ENCODE measurements around the gene MGLL. TPM values are rescaled to one million over a fixed set of nuclear protein-coding genes. Genes with fewer than 3 reads are reported as not detected.

MGLL gene
- total and polyA plus RNA-seq, 4 donors = 9.4 to 277 (median 74.2) TPM

GRCh38 chr3:127673191-127674100 is 148.9 kb downstream of the MGLL start:
- Histone ChIP-seq H3K9me3 (ENCODE audit: control insufficient read depth in 4 of 4, low read length in 3 of 4) (no peaks in the 10 kb centered on the region), H3K4me1 (ENCODE audit: control insufficient read depth in 4 of 4, insufficient read depth in 4 of 4, low read length in 3 of 4) (peaks cover 5 to 14% (median 8%) of the 10 kb centered on the region in 4 donors), H3K27me3 (ENCODE audit: control insufficient read depth in 4 of 4, insufficient read depth in 4 of 4, low read length in 3 of 4) (no peaks in the 10 kb centered on the region), H3K36me3 (ENCODE audit: control insufficient read depth in 4 of 4, insufficient read depth in 3 of 4, low read depth in 1 of 4, low read length in 3 of 4) (peaks cover 0 to 14% (median 4%) of the 10 kb centered on the region in 4 donors), H3K4me3 (ENCODE audit: low read depth in 1 of 3, low read length in 3 of 3) (peak overlapping the region; percentile 74 to 95 (median 86)), H3K9ac (ENCODE audit: low read depth in 1 of 2, low read length in 2 of 2) (peak overlapping the region; percentile 30 to 50), H3K27ac (ENCODE audit: low read depth in 1 of 2, low read length in 2 of 2) (peak overlapping the region; percentile 38 to 62)
- TF ChIP-seq HNF4A (conservative IDR thresholded peaks at IDR 0.05) (no peak), NR2F2 (IDR thresholded peaks at IDR 0.05) (no peak)
- WGBS = 25% methylated on average over 51 of the region's 51 CpGs
- peak; percentile 63 for DNase-seq (ENCODE audit: low spot score)

- 2% methylated on average over 102 of the region's 102 CpGs for WGBS
- H3K4me3 ChIP-seq (ENCODE audit: low read depth in 1 of 3, low read length in 3 of 3) = peak within 1 kb of the TSS; percentile 74 to 95 (median 86)
- peak within 1 kb of the TSS; percentile 57 to 63 for H3K27ac ChIP-seq (ENCODE audit: low read depth in 1 of 2, low read length in 2 of 2)
- H3K36me3 ChIP-seq (ENCODE audit: control insufficient read depth in 4 of 4, insufficient read depth in 3 of 4, low read depth in 1 of 4, low read length in 3 of 4) = peaks cover 0 to 10% (median 4%) of the 10 kb centered on the region in 4 donors
- no peaks in the 10 kb centered on the region for H3K27me3 ChIP-seq (ENCODE audit: control insufficient read depth in 4 of 4, insufficient read depth in 4 of 4, low read length in 3 of 4)
- peaks cover 5 to 14% (median 8%) of the 10 kb centered on the region in 4 donors for H3K4me1 ChIP-seq (ENCODE audit: control insufficient read depth in 4 of 4, insufficient read depth in 4 of 4, low read length in 3 of 4)
- TF ChIP-seq HNF4A (conservative IDR thresholded peaks at IDR 0.05) (no peak), YY1 (IDR thresholded peaks at IDR 0.05) (no peak), ZBTB33 (IDR thresholded peaks at IDR 0.05) (no peak), JUND (IDR thresholded peaks at IDR 0.05) (no peak), SP1 (IDR thresholded peaks at IDR 0.05) (no peak), GABPA (IDR thresholded peaks at IDR 0.05 in 1 of 2, conservative IDR thresholded peaks at IDR 0.05 in 1 of 2) (no peak), HNF4G (IDR thresholded peaks at IDR 0.05) (no peak), TAF1 (conservative IDR thresholded peaks at IDR 0.05) (no peak), FOXA1 (IDR thresholded peaks at IDR 0.05) (no peak), EGR1 (IDR thresholded peaks at IDR 0.05; ENCODE audit: low read depth in 2 of 2) (no peak), MAX (IDR thresholded peaks at IDR 0.05) (no peak), NR2F2 (IDR thresholded peaks at IDR 0.05) (no peak)
- H3K9me3 ChIP-seq (ENCODE audit: control insufficient read depth in 4 of 4, low read length in 3 of 4) = no peaks in the 10 kb centered on the region
- DNase-seq (ENCODE audit: low spot score) = peak; percentile 90
- H3K9ac ChIP-seq (ENCODE audit: low read depth in 1 of 2, low read length in 2 of 2) = peak within 1 kb of the TSS; percentile 30 to 64
Measured at GRCh38 chr3:127672429-127673190, 149.7 kb downstream of the MGLL start, which contains the start of gene ABTB1. TSS of gene ABTB1 (plus strand) at chr3:127672952. CDS start at chr3:127673026, 74 bp downstream.
